HepG2 (cell line): ENCODE measurements around the gene PGA3. TPM values are rescaled to one million over a fixed set of nuclear protein-coding genes. Genes with fewer than 3 reads are reported as not detected.

ENCODE experiments used
- ATAC-seq: fragments of 200-7000 bp; cut with Tn5 transposase; 3 replicates; pipeline ENCODE4 v1.9.1; 2020; ENCODE audit warnings: mild to moderate bottlenecking, moderate library complexity
- BruUV-seq: library from RNA; stranded (reverse); fragments of 400-500 nt; replicated peaks from 2 replicates; lab custom pipeline; 2021; lab: Mats Ljungman, UMichigan
- CTCF ChIA-PET: fragments of 300-600 bp; formaldehyde crosslinking; extraction: SDS; loops from one replicate; lab custom pipeline; 2021; ENCODE audit warnings: low total read pairs, inconsistent platforms, low intra/inter-chr PET ratio; lab: Yijun Ruan, JAX
- POLR2A ChIA-PET: fragments of 350-600 bp; sonication (Branson Sonifier 250); formaldehyde crosslinking; loops from one replicate; lab custom pipeline; 2020; ENCODE audit warnings: antibody characterized with exemption, inconsistent platforms; lab: Yijun Ruan, JAX
- DNase-seq: peaks from one replicate; pipeline ENCODE4 v3.0.0-alpha.2; 2015; ENCODE audit warnings: low spot score
- FAIRE-seq: peaks from 3 replicates; lab custom pipeline; 2011; peaks lifted over from hg19 to GRCh38; lab: Jason Lieb, UNC
- H2AFZ ChIP-seq: one replicate; pipeline ENCODE4 v1.6.1; 2011; ENCODE audit warnings: low read length, inconsistent platforms
- H3K27ac ChIP-seq: fragments of 300-600 bp; 3 replicates; pipeline ENCODE4 v1.8.0; 2011; ENCODE audit warnings: mixed run types, mild to moderate bottlenecking, mixed read lengths, low read length, inconsistent platforms; ENCODE audit not compliant: insufficient read depth; ENCODE audit errors: extremely low read length
- H3K27me3 ChIP-seq, 2 experiments: fragments of 200-600 bp in 1 of 2; 2 replicates in 1 of 2; 3 replicates in 1 of 2; pipeline versions ENCODE4 v1.6.0 to v1.8.0; 2011; ENCODE audit warnings: low read length in 2 of 2, mild to moderate bottlenecking in 2 of 2, moderate library complexity in 2 of 2, inconsistent platforms in 1 of 2; ENCODE audit not compliant: insufficient read depth in 2 of 2, control insufficient read depth in 1 of 2
- H3K36me3 ChIP-seq, 2 experiments: fragments of 200-600 bp in 1 of 2; replicated peaks in 1 of 2; 2 replicates in 1 of 2; 3 replicates in 1 of 2; pipeline versions ENCODE4 v1.5.1 to v1.8.0; 2011; ENCODE audit warnings: low read length in 2 of 2, inconsistent platforms in 1 of 2; ENCODE audit not compliant: insufficient read depth in 2 of 2, control insufficient read depth in 1 of 2
- H3K4me1 ChIP-seq: 2 replicates; pipeline ENCODE4 v1.5.1; 2012; ENCODE audit warnings: low read length, inconsistent platforms; ENCODE audit not compliant: insufficient read depth
- H3K4me2 ChIP-seq: 2 replicates; pipeline ENCODE4 v1.6.0; 2011; ENCODE audit warnings: low read depth, low read length, inconsistent platforms
- H3K4me3 ChIP-seq, 3 experiments: fragments of 200-600 bp in 1 of 3; sonication (generic), shearing (Covaris generic) in 1 of 3; replicated peaks in 1 of 3; 2 replicates each; pipeline ENCODE4 v1.5.1; 2011 to 2016; ENCODE audit warnings: low read length in 3 of 3, inconsistent platforms in 2 of 3, low read depth in 2 of 3, mild to moderate bottlenecking in 2 of 3, control low read depth in 1 of 3, mixed read lengths in 1 of 3; ENCODE audit not compliant: insufficient read depth in 1 of 3
- H3K79me2 ChIP-seq: one replicate; pipeline ENCODE4 v1.6.1; 2011; ENCODE audit warnings: low read length, inconsistent platforms; ENCODE audit not compliant: insufficient read depth
- H3K9ac ChIP-seq: 2 replicates; pipeline ENCODE4 v1.6.0; 2011; ENCODE audit warnings: mild to moderate bottlenecking, low read depth, low read length, inconsistent platforms; ENCODE audit not compliant: insufficient read depth
- H3K9me3 ChIP-seq: 2 replicates; pipeline ENCODE4 v1.5.1; 2012; ENCODE audit warnings: mild to moderate bottlenecking, low read length
- H4K20me1 ChIP-seq: 2 replicates; pipeline ENCODE4 v1.6.0; 2011; ENCODE audit warnings: inconsistent platforms, mild to moderate bottlenecking, low read length, moderate library complexity; ENCODE audit not compliant: insufficient read depth
- CSRNP2 ChIP-seq: sonication (generic); formaldehyde crosslinking; conservative IDR thresholded peaks from 2 replicates; pipeline ENCODE4 v1.8.0; 2022; ENCODE audit warnings: low read depth, missing genetic modification reagents
- FOSL1 ChIP-seq: sonication (generic); formaldehyde crosslinking; IDR thresholded peaks from 2 replicates; pipeline ENCODE4 v1.9.0; 2021; ENCODE audit warnings: missing genetic modification reagents, borderline replicate concordance
- POLR2G ChIP-seq: fragments of 200-400 bp; formaldehyde crosslinking; IDR thresholded peaks from 2 replicates; pipeline ENCODE4 v1.6.1; 2018; ENCODE audit warnings: mild to moderate bottlenecking, low read depth, low read length, moderate library complexity
- ZNF12 ChIP-seq: sonication (generic); formaldehyde crosslinking; IDR thresholded peaks from 2 replicates; pipeline ENCODE4 v1.5.0; 2020; ENCODE audit warnings: missing genetic modification reagents
- ZNF367 ChIP-seq: sonication (generic); formaldehyde crosslinking; IDR thresholded peaks from 2 replicates; pipeline ENCODE4 v1.4.0; 2020; ENCODE audit warnings: missing genetic modification reagents, borderline replicate concordance
- WGBS: methylation state at CpG from one replicate; pipeline ENCODE4 v1.1.6; 2017; ENCODE audit warnings: low lambda C conversion rate; 5-methylcytosine and 5-hydroxymethylcytosine counted together
- in situ Hi-C: cut with HindIII; loops from 2 replicates; pipeline ENCODE4 v1.10.0; 2017; ENCODE audit warnings: low pct_unique_long_range_greater_than_20kb; ENCODE audit not compliant: extremely low pct_ligation_motif_present
- intact Hi-C: fragments of 100-400 bp; cut with micrococcal nuclease; formaldehyde crosslinking; loops from one replicate; pipeline ENCODE4 v1.10.0; 2022; ENCODE audit not compliant: unreplicated experiment
- polyA plus RNA-seq, 8 experiments: library from polyadenylated mRNA; depleted of rRNA in 3 of 8; stranded (reverse) in 7 of 8; unstranded in 1 of 8; fragments of >200 nt; fragmentation: Illumina TruSeq in 4 of 8; extraction: Trizol in 4 of 8; gene quantifications; 2 replicates each; pipeline versions ENCODE4 v1.2.1 to v1.2.3, GENCODE V29; 2011 to 2016; ENCODE audit warnings: low read depth in 4 of 8, missing spikeins in 1 of 8, mixed read lengths in 1 of 8; ENCODE audit not compliant: insufficient read depth in 1 of 8
- total RNA-seq, 5 experiments: library from RNA; depleted of rRNA; stranded (reverse); fragments of >200 nt; fragmentation: Illumina TruSeq; extraction: Trizol; gene quantifications; 2 replicates each; pipeline ENCODE4 v1.2.3, GENCODE V29; 2016; ENCODE audit warnings: low read depth in 1 of 5

Gene PGA3
- total and polyA plus RNA-seq, 2 of the 13 experiments (the other 11 are each of a cell fraction or from before 2014, with no cell fraction given), result not detected

- WGBS, result 18% methylated on average over 5 of the region's 5 CpGs
- BruUV-seq, result no TSS peak
- in situ Hi-C loops (no loop called here), intact Hi-C loops (no loop called here)
- CTCF ChIA-PET, result interaction anchor here (2.5 kb wide), 1 partner anchor 44 kb away, joined by 49 read pairs; no protein-coding TSS in a partner anchor
- Histone ChIP-seq H3K27me3 (peaks cover 1 to 37% of the 10 kb centered on the region in 2 experiments; a peak in 2 of 5 replicates), H3K27ac (no peak overlapping the region), H2AFZ (no peak overlapping the region), H3K4me3 (no peak overlapping the region), H3K36me3 (no peaks in the 10 kb centered on the region), H3K9me3 (no peaks in the 10 kb centered on the region), H3K9ac (no peak overlapping the region), H4K20me1 (no peaks in the 10 kb centered on the region), H3K4me1 (no peaks in the 10 kb centered on the region), H3K4me2 (no peak overlapping the region), H3K79me2 (no peaks in the 10 kb centered on the region)
- no peak for TF ChIP-seq CSRNP2
- FAIRE-seq (no peak), DNase-seq (no peak), ATAC-seq (no peak)
- POLR2A ChIA-PET, result no interaction called here
These were observed 31.0 kb upstream of the PGA3 start for GRCh38 chr11:61172356-61172755.

- Histone ChIP-seq H3K9me3 (no peaks in the 10 kb centered on the region), H4K20me1 (no peaks in the 10 kb centered on the region), H3K4me1 (no peaks in the 10 kb centered on the region), H3K79me2 (no peaks in the 10 kb centered on the region), H2AFZ (no peak overlapping the region), H3K9ac (no peak overlapping the region), H3K4me2 (no peak overlapping the region), H3K36me3 (no peaks in the 10 kb centered on the region), H3K4me3 (no peak overlapping the region), H3K27ac (no peak overlapping the region), H3K27me3 (peaks cover 1 to 37% of the 10 kb centered on the region in 2 experiments; a peak in 2 of 5 replicates)
- in situ Hi-C loops (no loop called here), intact Hi-C loops (loop anchor here (1.0 kb wide), 3 partner anchors 44 to 274 kb away; no protein-coding TSS in a partner anchor)
- ChIA-PET POLR2A (no interaction called here), CTCF (interaction anchor here (1.0 to 2.5 kb wide), 4 partner anchors 40 to 342 kb away, joined by 3 to 49 read pairs (median 8); partner anchors contain the start of gene CD6)
- no peak for DNase-seq
- FAIRE-seq, result no peak
- peak; percentile 98 for TF ChIP-seq ZNF12
- no peak for TF ChIP-seq POLR2G
- no peak for TF ChIP-seq ZNF367 (CRISPR knock-in tag)
- TF ChIP-seq FOSL1 (CRISPR knock-in tag), result no peak
- no TSS peak for BruUV-seq
- no peak for ATAC-seq
- 33% methylated on average over 3 of the region's 3 CpGs for WGBS
These were observed 30.4 kb upstream of the PGA3 start for GRCh38 chr11:61172888-61173287.
